Mesodermal cell (in vitro differentiated cells): Measurements from ENCODE around the gene ANO6.

Experiments
- H3K27ac ChIP-seq: 2 replicates; pipeline ENCODE4 v1.7.0; 2013; ENCODE audit warnings: mild to moderate bottlenecking, low read depth, low read length, moderate library complexity; ENCODE audit not compliant: severe bottlenecking
- H3K36me3 ChIP-seq: 2 replicates; pipeline ENCODE4 v1.7.1; 2013; ENCODE audit warnings: mild to moderate bottlenecking, low read length, moderate library complexity; ENCODE audit not compliant: control insufficient read depth, insufficient read depth
- H3K4me1 ChIP-seq: one replicate; pipeline ENCODE4 v1.7.1; 2013; ENCODE audit warnings: mild to moderate bottlenecking, low read length; ENCODE audit not compliant: insufficient read depth, control insufficient read depth, poor library complexity, severe bottlenecking
- H3K4me3 ChIP-seq: 2 replicates; pipeline ENCODE4 v1.7.0; 2013; ENCODE audit warnings: low read length, control low read depth, mild to moderate bottlenecking; ENCODE audit not compliant: insufficient read depth, poor library complexity, severe bottlenecking; ENCODE audit errors: extremely low read depth
- H3K9me3 ChIP-seq: 2 replicates; pipeline ENCODE4 v1.7.1; 2013; ENCODE audit warnings: mild to moderate bottlenecking, low read length, moderate library complexity; ENCODE audit not compliant: control insufficient read depth
- WGBS, 2 experiments: methylation state at CpG; one replicate each; pipeline ENCODE4 v1.1.5; 2013; ENCODE audit warnings: missing lambda C conversion rate in 2 of 2; ENCODE audit not compliant: insufficient coverage in 2 of 2; 5-methylcytosine and 5-hydroxymethylcytosine counted together

Gene ANO6

DNA sequence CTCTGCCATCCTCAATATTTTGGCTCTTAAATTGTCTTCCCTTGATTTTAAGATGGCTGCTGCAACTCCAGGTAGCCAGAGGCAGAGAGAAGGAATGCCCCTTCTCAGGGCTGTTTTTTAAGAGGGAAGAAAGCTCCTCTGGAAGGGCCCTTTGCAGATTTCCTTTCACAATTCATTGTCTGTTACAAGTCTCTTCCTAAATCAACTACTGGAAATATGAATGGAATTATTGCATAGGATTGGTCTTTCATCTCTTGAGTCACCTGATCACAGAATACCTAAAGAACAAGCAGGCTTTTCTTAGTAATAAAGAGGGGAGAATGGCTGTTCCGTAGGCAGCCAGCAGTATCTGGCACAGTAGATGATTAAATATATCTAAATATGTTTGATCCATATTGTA, 118.5 kb downstream of the ANO6 start:
- H3K36me3 ChIP-seq, result peaks cover 26% of the 10 kb centered on the region
- no CpG with 5 or more reads among the region's 1 CpG for WGBS, 2 experiments
- H3K27ac ChIP-seq, result no peak overlapping the region
- no peak overlapping the region for H3K4me3 ChIP-seq
- H3K9me3 ChIP-seq, result no peaks in the 10 kb centered on the region
- peaks cover 8% of the 10 kb centered on the region for H3K4me1 ChIP-seq

DNA sequence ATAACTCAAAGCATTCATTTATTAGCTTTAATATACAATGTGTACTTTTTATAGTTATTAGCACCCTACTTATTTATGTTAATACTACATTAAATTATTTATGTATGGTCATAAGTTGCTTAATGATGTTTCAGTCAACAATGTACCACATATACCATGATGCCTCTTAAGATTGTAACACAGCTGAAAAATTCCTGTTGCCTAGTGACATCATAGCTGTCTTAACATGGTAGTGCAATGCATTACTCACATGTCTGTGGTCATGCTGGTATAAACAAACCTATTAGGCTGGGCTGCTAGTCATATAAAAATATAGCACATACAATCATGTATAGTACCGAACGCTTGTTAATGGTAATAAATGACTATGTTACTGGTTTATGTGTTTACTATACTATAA, 120.4 kb downstream of the ANO6 start:
- no CpG with 5 or more reads among the region's 2 CpGs for WGBS, 2 experiments
- peaks cover 26% of the 10 kb centered on the region for H3K36me3 ChIP-seq
- H3K9me3 ChIP-seq, result no peaks in the 10 kb centered on the region
- no peak overlapping the region for H3K4me3 ChIP-seq
- H3K27ac ChIP-seq, result no peak overlapping the region
- peaks cover 8% of the 10 kb centered on the region for H3K4me1 ChIP-seq

DNA sequence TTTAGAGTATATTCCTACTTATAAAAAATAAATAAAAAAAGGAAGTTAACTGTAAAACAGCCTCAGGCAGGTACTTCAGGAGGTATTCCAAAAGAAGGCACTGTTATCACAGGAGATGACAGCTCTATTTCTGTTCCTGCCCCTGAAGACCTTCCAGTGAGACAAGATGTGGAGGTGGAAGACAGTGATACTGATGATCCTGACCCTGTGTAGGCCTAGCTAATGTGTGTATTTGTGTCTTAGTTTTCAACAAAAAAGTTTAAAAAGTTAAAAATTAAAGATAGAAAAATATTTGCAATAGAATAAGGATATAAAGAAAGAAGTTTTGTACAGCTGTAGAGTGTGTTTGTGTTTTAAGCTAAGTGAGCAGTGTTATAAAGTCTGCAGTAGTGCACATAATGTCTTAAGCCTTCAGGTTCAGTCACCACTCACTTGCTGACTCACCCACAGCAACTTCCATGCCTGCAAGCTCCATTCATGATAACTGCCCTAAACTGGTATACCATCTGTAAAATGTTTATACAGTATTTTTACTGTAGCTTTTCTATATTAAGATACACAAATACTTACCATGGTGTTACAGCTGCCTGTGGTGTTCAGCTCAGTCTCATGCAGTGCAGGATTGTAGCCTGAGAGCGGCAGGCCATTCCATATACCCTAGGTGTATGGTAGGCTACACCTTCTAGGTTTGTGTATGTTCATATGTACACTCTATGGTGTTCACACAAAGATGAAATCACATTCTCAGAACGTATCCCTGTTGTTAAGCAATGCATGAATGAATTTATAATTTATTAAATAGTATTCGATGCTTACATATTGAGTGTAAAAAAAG, 121.1 kb downstream of the ANO6 start:
- Histone ChIP-seq H3K27ac (peak overlapping the region; percentile 60), H3K36me3 (peaks cover 20% of the 10 kb centered on the region), H3K4me1 (peaks cover 8% of the 10 kb centered on the region), H3K4me3 (no peak overlapping the region), H3K9me3 (no peaks in the 10 kb centered on the region)
- 83% methylated on average over 1 of the region's 3 CpGs; no CpG with 5 or more reads in 1 of the 2 experiments for WGBS, 2 experiments

DNA sequence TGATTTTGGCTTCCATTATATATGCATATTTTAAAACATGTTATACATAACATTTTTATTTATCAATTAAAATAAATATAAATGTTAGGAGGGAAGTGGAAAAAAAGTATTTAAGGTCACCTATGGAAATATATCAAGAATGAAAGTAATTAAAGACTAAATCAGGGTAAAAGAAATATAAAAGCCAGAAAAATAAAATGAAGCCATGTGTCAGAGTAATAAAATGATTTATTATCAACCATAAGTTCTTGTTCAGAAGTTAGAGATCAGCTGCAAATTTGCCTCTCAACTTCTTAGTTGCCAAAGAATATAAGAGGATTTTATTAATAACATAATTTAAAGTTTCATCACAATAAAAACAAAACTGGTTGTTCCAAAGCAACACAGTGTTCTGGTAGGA, 121.9 kb downstream of the ANO6 start:
- no peaks in the 10 kb centered on the region for H3K9me3 ChIP-seq
- no peak overlapping the region for H3K27ac ChIP-seq
- peaks cover 12% of the 10 kb centered on the region for H3K36me3 ChIP-seq
- no peak overlapping the region for H3K4me3 ChIP-seq
- H3K4me1 ChIP-seq, result peaks cover 13% of the 10 kb centered on the region

DNA sequence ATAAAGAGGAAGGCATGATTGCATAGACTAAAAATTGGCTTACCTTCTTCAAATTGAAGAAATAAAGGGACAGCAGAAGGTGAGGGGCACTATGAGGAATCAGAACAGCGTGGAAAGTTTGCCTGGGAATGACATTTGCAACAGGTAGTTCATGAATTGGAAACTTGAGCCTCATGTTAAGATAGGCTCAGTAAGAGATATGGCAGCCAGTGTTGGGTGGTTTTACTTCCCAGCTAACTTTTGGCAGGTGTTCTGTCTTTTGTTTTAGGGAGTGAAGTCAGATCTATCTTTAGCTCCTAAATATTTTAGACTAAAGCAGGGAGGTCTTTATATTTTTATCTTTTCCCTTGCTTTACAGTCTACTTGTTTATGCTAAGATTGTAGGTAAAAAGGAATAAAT, 122.4 kb downstream of the ANO6 start:
- Histone ChIP-seq H3K9me3 (no peaks in the 10 kb centered on the region), H3K4me1 (peaks cover 17% of the 10 kb centered on the region), H3K4me3 (no peak overlapping the region), H3K27ac (no peak overlapping the region), H3K36me3 (peaks cover 11% of the 10 kb centered on the region)
- WGBS, 2 experiments, result 100% methylated on average over 1 of the region's 1 CpG

DNA sequence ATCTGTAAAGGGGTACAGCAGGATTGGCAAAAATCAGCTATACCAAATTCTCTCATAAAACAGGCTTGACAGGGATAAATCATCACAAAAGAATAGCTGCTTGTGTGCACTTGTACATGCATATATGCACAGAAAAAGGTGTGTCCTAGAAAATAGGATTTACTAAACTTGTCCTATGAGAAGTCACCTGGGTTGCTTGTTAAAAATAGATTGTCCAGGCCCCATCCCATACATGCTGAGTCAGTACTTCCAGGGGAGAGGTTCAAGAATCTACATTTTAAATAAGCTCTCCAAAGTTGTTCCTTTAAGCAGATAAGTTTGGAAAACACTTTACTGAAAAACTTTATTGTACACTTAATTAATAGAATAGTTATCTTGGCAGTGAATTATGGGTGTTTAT, 123.1 kb downstream of the ANO6 start:
- peaks cover 17% of the 10 kb centered on the region for H3K4me1 ChIP-seq
- H3K27ac ChIP-seq, result no peak overlapping the region

DNA sequence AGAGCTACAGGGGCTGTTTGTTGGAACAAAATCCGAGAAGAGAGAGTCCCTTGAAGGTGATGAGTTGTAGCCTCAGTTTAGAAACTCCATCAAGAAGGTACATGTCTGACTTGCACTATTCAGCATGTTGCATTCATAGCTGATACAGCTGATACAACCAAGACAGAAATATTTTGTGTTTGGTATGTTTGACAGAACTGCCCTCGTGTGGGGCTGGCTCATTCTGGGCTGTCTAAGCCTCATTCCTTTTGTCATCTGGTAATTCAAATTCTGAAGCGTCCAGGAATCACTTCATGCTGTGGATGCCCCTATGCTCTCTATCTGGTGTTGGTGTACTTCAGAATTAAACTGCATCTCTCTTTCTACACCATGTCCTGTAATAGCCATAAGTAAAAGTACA, 126.3 kb downstream of the ANO6 start:
- 100% methylated on average over 2 of the region's 3 CpGs; no CpG with 5 or more reads in 1 of the 2 experiments for WGBS, 2 experiments
- H3K27ac ChIP-seq, result no peak overlapping the region
- H3K4me3 ChIP-seq, result no peak overlapping the region
- peaks cover 13% of the 10 kb centered on the region for H3K4me1 ChIP-seq
- H3K36me3 ChIP-seq, result peaks cover 22% of the 10 kb centered on the region
- no peaks in the 10 kb centered on the region for H3K9me3 ChIP-seq

More for the DNA sequence above, 123.1 kb downstream of the ANO6 start:
- no peaks in the 10 kb centered on the region for H3K9me3 ChIP-seq
- no peak overlapping the region for H3K4me3 ChIP-seq
- peaks cover 8% of the 10 kb centered on the region for H3K36me3 ChIP-seq

DNA sequence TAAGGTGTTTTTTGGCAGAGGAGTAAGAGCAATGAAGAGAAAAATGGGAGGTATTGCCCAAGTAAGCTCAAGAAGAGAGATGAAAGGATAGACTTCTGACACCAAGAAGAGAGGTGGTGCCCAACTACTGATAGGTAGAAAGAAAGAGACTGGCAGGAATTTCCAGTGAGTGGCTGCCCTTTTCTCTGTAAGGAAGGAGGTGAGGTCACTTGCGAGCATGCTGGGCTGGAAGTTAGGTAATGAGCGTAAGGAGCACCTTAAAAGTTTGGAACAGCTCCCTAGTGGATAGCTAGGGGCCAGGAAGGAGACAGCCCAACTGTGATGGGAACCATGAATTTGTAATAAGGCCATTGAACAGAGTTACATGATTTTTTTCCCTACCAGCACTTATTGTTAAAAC, 127.0 kb downstream of the ANO6 start:
- WGBS, 2 experiments, result 80 to 100% methylated on average over 1 to 2 of the region's 2 CpGs
- Histone ChIP-seq H3K4me1 (peaks cover 10% of the 10 kb centered on the region), H3K9me3 (no peaks in the 10 kb centered on the region), H3K36me3 (peaks cover 23% of the 10 kb centered on the region), H3K4me3 (no peak overlapping the region), H3K27ac (peak overlapping the region; percentile 41)

DNA sequence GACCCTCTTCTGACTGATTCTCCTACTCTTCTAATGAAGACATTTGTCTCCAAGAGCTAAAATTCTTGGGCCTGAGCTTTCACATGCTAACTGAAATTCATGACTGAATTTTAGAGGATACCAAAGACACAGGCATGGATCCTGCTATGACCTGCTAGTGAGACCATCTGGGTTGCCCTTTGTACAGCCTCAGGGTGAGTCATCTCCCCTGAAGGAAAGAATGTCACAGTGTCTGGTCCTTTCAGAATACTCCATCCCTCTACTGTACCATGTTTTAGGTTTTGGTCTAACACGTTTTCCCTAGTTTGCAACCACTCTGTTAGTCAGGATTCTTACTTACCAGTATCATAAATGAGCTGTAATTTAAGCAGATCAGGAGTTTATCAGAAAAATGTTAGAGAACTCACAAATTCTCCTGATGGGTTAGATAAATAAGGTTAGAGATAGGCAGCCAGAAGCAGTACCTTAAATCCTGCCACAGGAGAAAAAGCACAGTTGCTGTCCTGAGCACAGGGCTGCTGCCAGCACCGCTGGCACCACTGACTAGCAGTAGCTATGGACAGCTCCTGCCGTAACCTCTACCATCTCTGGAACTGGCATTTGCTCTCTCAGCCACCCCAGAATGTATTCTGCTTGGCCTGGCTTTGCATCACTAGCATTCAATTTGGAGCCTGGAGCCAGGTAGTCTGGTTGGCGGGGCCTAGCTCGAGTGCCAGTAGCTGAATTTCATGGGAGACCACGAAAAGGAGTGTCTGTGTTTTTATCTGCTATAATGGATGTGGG, 127.6 kb downstream of the ANO6 start:
- H3K4me1 ChIP-seq, result peaks cover 10% of the 10 kb centered on the region
- H3K36me3 ChIP-seq, result peaks cover 29% of the 10 kb centered on the region
- H3K9me3 ChIP-seq, result no peaks in the 10 kb centered on the region
- WGBS, 2 experiments, result 95 to 100% methylated on average over 4 to 5 of the region's 6 CpGs
- H3K4me3 ChIP-seq, result no peak overlapping the region
- peak overlapping the region; percentile 41 for H3K27ac ChIP-seq

DNA sequence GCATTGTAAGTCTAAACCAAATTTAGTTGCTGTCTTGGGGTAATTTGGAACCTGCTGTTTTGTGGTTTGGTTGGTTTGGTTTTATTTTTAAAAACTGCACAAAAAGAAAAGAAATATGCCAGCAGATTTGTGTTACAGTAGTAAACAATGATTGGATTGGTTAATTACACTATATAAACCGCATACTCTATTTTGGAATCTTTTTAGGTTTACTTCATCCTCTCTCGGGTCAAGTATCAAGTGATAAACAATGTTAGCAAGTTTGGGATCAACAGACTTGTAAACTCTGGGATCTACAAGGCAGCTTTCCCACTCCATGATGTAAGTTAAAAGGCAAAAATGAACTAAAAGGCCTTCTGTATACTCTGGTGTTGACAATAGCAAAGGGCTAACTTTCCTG, 132.4 kb downstream of the ANO6 start:
- peaks cover 72% of the 10 kb centered on the region for H3K36me3 ChIP-seq

DNA sequence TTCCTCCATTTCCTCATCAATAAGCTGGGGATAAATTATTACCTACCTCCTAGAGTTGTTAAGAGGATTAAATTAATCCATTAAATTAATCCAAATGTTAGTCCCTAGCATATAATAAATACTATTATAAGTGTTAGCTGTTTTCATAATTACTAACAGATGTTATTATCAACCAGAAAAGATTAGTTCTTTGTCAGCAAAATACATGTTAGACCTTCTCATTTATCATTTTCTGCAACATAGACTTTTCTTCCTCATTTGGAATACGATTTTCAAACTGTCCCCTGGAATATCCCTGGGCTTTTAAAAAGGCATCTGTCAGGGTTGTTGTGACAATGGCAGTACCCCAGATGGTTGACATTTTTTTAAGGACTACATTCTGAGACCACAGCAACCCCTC, 133.1 kb downstream of the ANO6 start:
- no peaks in the 10 kb centered on the region for H3K9me3 ChIP-seq
- peaks cover 79% of the 10 kb centered on the region for H3K36me3 ChIP-seq
- WGBS, 2 experiments, result 100% methylated on average over 1 of the region's 1 CpG; no CpG with 5 or more reads in 1 of the 2 experiments
- peaks cover 2% of the 10 kb centered on the region for H3K4me1 ChIP-seq
- H3K4me3 ChIP-seq, result no peak overlapping the region
- H3K27ac ChIP-seq, result no peak overlapping the region

More for the DNA sequence above, 132.4 kb downstream of the ANO6 start:
- no CpG with 5 or more reads among the region's 2 CpGs for WGBS, 2 experiments
- Histone ChIP-seq H3K27ac (no peak overlapping the region), H3K9me3 (no peaks in the 10 kb centered on the region), H3K4me1 (no peaks in the 10 kb centered on the region), H3K4me3 (no peak overlapping the region)
